Brain microvascular endothelial cell (primary cell): ENCODE measurements around the gene SLC4A5.

ENCODE experiments used
- DNase-seq: peaks from one replicate; pipeline ENCODE4 v3.0.0-alpha.2; 2020
- H3K27ac ChIP-seq: fragments of 250-450 bp; sonication (Bioruptor Pico); 2 replicates; pipeline ENCODE4 v1.5.1; 2020; ENCODE audit warnings: mild to moderate bottlenecking, moderate library complexity
- H3K27me3 ChIP-seq: fragments of 250-450 bp; sonication (Bioruptor Pico); replicated peaks from 2 replicates; pipeline ENCODE4 v1.5.1; 2020; ENCODE audit warnings: mild to moderate bottlenecking
- H3K36me3 ChIP-seq: fragments of 250-450 bp; sonication (Bioruptor Pico); replicated peaks from 2 replicates; pipeline ENCODE4 v1.5.1; 2020; ENCODE audit warnings: mild to moderate bottlenecking
- H3K4me3 ChIP-seq: 2 replicates; pipeline ENCODE4 v1.5.1; 2011; ENCODE audit warnings: low read depth, mild to moderate bottlenecking, control low read depth, low read length, moderate library complexity
- CTCF ChIP-seq: IDR thresholded peaks from 2 replicates; pipeline ENCODE4 v1.5.1; 2011; ENCODE audit warnings: low read depth, mild to moderate bottlenecking, moderate library complexity, low read length, control low read depth, inconsistent platforms; ENCODE audit errors: missing control alignments
- in situ Hi-C: cut with HindIII; loops from 2 replicates; pipeline ENCODE4 v1.10.0; 2017; ENCODE audit warnings: low sequenced_read_pairs, low pct_ligation_motif_present

Gene SLC4A5

GRCh38 chr2:74293191-74293991, 49.8 kb downstream of the SLC4A5 start:
- Histone ChIP-seq H3K27me3 (peaks cover 3% of the 10 kb centered on the region), H3K4me3 (no peak overlapping the region), H3K27ac (no peak overlapping the region), H3K36me3 (no peaks in the 10 kb centered on the region)
- in situ Hi-C loops, result no loop called here
- no peak for TF ChIP-seq CTCF
- no peak for DNase-seq

- Histone ChIP-seq H3K27ac (no peak overlapping the region), H3K36me3 (no peaks in the 10 kb centered on the region), H3K4me3 (no peak overlapping the region), H3K27me3 (peaks cover 3% of the 10 kb centered on the region)
- peak; percentile 28 for DNase-seq
- in situ Hi-C loops, result no loop called here
- no peak for TF ChIP-seq CTCF
Observed at GRCh38 chr2:74292751-74293150, 50.5 kb downstream of the SLC4A5 start.

GRCh38 chr2:74291886-74292621, 51.2 kb downstream of the SLC4A5 start:
- H3K27me3 ChIP-seq, result peaks cover 3% of the 10 kb centered on the region
- in situ Hi-C loops, result no loop called here
- no peak for DNase-seq
- TF ChIP-seq CTCF, result no peak
- no peak overlapping the region for H3K4me3 ChIP-seq
- no peak overlapping the region for H3K27ac ChIP-seq
- no peaks in the 10 kb centered on the region for H3K36me3 ChIP-seq

- in situ Hi-C loops, result no loop called here
- no peak for DNase-seq
- peaks cover 3% of the 10 kb centered on the region for H3K27me3 ChIP-seq
- TF ChIP-seq CTCF, result no peak
- H3K27ac ChIP-seq, result no peak overlapping the region
- H3K36me3 ChIP-seq, result no peaks in the 10 kb centered on the region
- H3K4me3 ChIP-seq, result no peak overlapping the region
Observed at GRCh38 chr2:74291218-74291544, 52.0 kb downstream of the SLC4A5 start.

GRCh38 chr2:74290466-74291217, 52.6 kb downstream of the SLC4A5 start:
- no peak for TF ChIP-seq CTCF
- Histone ChIP-seq H3K27ac (no peak overlapping the region), H3K4me3 (no peak overlapping the region), H3K27me3 (peaks cover 3% of the 10 kb centered on the region), H3K36me3 (no peaks in the 10 kb centered on the region)
- DNase-seq, result no peak
- in situ Hi-C loops, result no loop called here
